K562 (cell line): ENCODE data around the gene NOCT. TPM values are rescaled to one million over a fixed set of nuclear protein-coding genes. Genes with fewer than 3 reads are reported as not detected.

ENCODE experiments used
- CBX5 ChIP-seq: IDR thresholded peaks from 2 replicates; pipeline ENCODE4 v1.6.1; 2014; ENCODE audit warnings: low read depth, borderline replicate concordance
- CBX8 ChIP-seq: fragments of 200-600 bp; sonication (generic); IDR thresholded peaks from 2 replicates; pipeline ENCODE4 v1.6.1; 2012; ENCODE audit warnings: borderline replicate concordance, mixed run types, low read depth, mild to moderate bottlenecking, moderate library complexity, mixed read lengths, low read length, control low read depth, inconsistent platforms; ENCODE audit not compliant: poor library complexity, severe bottlenecking; ENCODE audit errors: extremely low read depth
- DNMT1 ChIP-seq: fragments of 450-650 bp; IDR thresholded peaks from 2 replicates; pipeline ENCODE4 v1.6.1; 2016; ENCODE audit warnings: antibody characterized with exemption, mild to moderate bottlenecking
- ELK1 ChIP-seq: sonication (generic); formaldehyde crosslinking; IDR thresholded peaks from 2 replicates; pipeline ENCODE4 v1.8.1; 2022; ENCODE audit warnings: missing genetic modification reagents
- ETV5 ChIP-seq: sonication (generic); formaldehyde crosslinking; IDR thresholded peaks from 2 replicates; pipeline ENCODE4 v1.4.0; 2020; ENCODE audit warnings: low read depth, mild to moderate bottlenecking, missing genetic modification reagents
- HINFP ChIP-seq: fragments of 450-650 bp; conservative IDR thresholded peaks from 2 replicates; pipeline ENCODE4 v1.6.1; 2016; ENCODE audit warnings: missing genetic modification characterization, low read depth, mild to moderate bottlenecking, control low read depth, missing compliant biosample characterization
- IRF2 ChIP-seq: sonication (generic); formaldehyde crosslinking; IDR thresholded peaks from 2 replicates; pipeline ENCODE4 v1.8.1; 2022; ENCODE audit warnings: mild to moderate bottlenecking, missing genetic modification reagents
- MTA3 ChIP-seq: fragments of 450-650 bp; formaldehyde crosslinking; IDR thresholded peaks from 2 replicates; pipeline ENCODE4 v1.6.1; 2017; ENCODE audit warnings: mild to moderate bottlenecking, borderline replicate concordance
- MXD1 ChIP-seq: fragments of 250-450 bp; sonication (Bioruptor Pico); IDR thresholded peaks from 2 replicates; pipeline ENCODE4 v1.8.0; 2021; ENCODE audit warnings: borderline replicate concordance, mild to moderate bottlenecking, moderate library complexity; ENCODE audit not compliant: poor library complexity, severe bottlenecking
- NFATC3 ChIP-seq: fragments of 450-650 bp; IDR thresholded peaks from 2 replicates; pipeline ENCODE4 v1.6.1; 2017; ENCODE audit warnings: mild to moderate bottlenecking
- NR4A1 ChIP-seq, 2 experiments: fragments of 250-450 bp in 1 of 2; fragments of 450-650 bp in 1 of 2; sonication (Bioruptor Pico) in 1 of 2; IDR thresholded peaks; 2 replicates each; pipeline versions ENCODE4 v1.4.0 to v1.6.1; 2016 to 2020; ENCODE audit warnings: mild to moderate bottlenecking in 2 of 2, missing compliant biosample characterization in 1 of 2, missing genetic modification characterization in 1 of 2, moderate library complexity in 1 of 2
- RB1 ChIP-seq: fragments of 450-650 bp; IDR thresholded peaks from 2 replicates; pipeline ENCODE4 v1.6.1; 2017; ENCODE audit warnings: low read depth, mild to moderate bottlenecking
- SMAD3 ChIP-seq: fragments of 450-650 bp; formaldehyde crosslinking; conservative IDR thresholded peaks from 2 replicates; pipeline ENCODE4 v1.4.0; 2020; ENCODE audit warnings: mild to moderate bottlenecking
- STAG1 ChIP-seq: sonication (generic); formaldehyde crosslinking; IDR thresholded peaks from 2 replicates; pipeline ENCODE4 v1.5.0; 2020; ENCODE audit warnings: missing genetic modification reagents, borderline replicate concordance
- ZBTB17 ChIP-seq: fragments of 450-650 bp; formaldehyde crosslinking; IDR thresholded peaks from 2 replicates; pipeline ENCODE4 v1.4.0; 2020; ENCODE audit warnings: mild to moderate bottlenecking
- ZNF232 ChIP-seq: sonication (generic); formaldehyde crosslinking; IDR thresholded peaks from 2 replicates; pipeline ENCODE4 v1.8.0; 2022; ENCODE audit warnings: mild to moderate bottlenecking, missing genetic modification reagents
- ZNF263 ChIP-seq: sonication (generic); formaldehyde crosslinking; IDR thresholded peaks from 2 replicates; pipeline ENCODE4 v1.8.0; 2022; ENCODE audit warnings: mild to moderate bottlenecking, missing genetic modification reagents, borderline replicate concordance
- ZSCAN29 ChIP-seq: fragments of 450-650 bp; IDR thresholded peaks from 2 replicates; pipeline ENCODE4 v1.6.1; 2017
- polyA plus RNA-seq, 8 experiments: library from polyadenylated mRNA; depleted of rRNA in 4 of 8; stranded (reverse) in 5 of 8; unstranded in 3 of 8; fragments of >200 nt; fragmentation: Nextera tagmentation in 2 of 8; fragmentation: Illumina TruSeq in 1 of 8; extraction: Ambion mirVana in 2 of 8; extraction: Trizol in 1 of 8; gene quantifications; 2 replicates each; pipeline versions ENCODE4 v1.2.1 to v1.2.3, GENCODE V29; 2011 to 2014; ENCODE audit warnings: inconsistent platforms in 1 of 8, missing spikeins in 1 of 8
- total RNA-seq, 7 experiments: library from RNA; depleted of rRNA in 6 of 7; stranded (reverse); fragments of >200 nt in 6 of 7; fragmentation: Illumina TruSeq in 2 of 7; extraction: Trizol in 2 of 7; gene quantifications; 2 replicates each; pipeline versions ENCODE4 v1.2.1 to v1.2.3, GENCODE V29; 2011 to 2021; ENCODE audit warnings: low replicate concordance in 1 of 7
- TF ChIP-seq, protein P1 (sequence below): fragments of 200-400 bp; formaldehyde crosslinking; IDR thresholded peaks from 2 replicates; pipeline ENCODE4 v1.6.1; 2017; ENCODE audit warnings: mild to moderate bottlenecking, low read depth, low read length, moderate library complexity
- TF ChIP-seq, protein P2 (sequence below): fragments of 250-450 bp; sonication (Bioruptor Pico); IDR thresholded peaks from 2 replicates; pipeline ENCODE4 v1.8.0; 2021; ENCODE audit warnings: mild to moderate bottlenecking, moderate library complexity

The NOCT gene
- total and polyA plus RNA-seq, 9 of the 15 experiments (the other 6 are each of a cell fraction or from before 2014, with no cell fraction given) = 1.3 to 20.2 (median 11.1) TPM

DNA sequence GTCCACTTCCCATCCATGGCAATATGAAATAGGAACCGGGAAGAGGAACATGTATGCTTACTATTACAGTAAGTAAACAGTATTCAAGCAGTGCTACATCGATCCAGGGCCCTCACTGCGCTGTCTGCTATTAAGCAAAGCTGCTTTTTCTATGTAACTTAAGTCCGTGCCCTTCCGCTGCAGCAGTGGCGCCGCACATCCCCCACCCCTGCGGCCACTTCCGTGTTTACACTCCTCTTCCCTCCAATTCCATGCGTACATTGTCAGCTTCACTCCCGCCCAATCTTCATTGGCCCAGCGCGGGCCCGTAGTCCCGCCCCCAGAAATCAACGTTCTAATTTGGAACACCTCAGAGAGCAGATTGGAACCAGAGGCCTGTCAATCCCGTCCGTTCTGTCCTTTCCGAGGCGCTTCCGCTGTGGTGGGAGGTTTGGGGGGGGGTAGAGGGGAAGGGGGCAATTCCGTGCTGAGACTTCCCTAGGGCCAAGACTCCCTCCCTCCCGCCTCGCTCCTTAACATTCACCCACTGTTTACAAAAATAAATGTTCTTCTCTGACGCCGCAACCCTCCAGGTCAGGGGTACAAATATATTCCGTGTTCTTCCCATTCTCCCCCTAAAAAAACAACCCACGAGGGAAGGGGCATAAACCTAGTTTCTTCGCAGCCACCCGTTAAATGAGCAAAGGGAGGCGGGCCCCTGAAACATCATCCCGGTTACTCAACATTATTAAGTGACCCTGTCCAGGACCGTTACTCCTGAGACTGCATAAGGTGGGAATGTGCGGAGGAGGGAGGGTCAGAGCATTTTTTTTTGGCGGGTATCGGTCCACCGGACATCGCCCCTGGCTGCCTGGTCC lies 67.4 kb downstream of the NOCT start (continued):
- TF ChIP-seq, protein P1, sequence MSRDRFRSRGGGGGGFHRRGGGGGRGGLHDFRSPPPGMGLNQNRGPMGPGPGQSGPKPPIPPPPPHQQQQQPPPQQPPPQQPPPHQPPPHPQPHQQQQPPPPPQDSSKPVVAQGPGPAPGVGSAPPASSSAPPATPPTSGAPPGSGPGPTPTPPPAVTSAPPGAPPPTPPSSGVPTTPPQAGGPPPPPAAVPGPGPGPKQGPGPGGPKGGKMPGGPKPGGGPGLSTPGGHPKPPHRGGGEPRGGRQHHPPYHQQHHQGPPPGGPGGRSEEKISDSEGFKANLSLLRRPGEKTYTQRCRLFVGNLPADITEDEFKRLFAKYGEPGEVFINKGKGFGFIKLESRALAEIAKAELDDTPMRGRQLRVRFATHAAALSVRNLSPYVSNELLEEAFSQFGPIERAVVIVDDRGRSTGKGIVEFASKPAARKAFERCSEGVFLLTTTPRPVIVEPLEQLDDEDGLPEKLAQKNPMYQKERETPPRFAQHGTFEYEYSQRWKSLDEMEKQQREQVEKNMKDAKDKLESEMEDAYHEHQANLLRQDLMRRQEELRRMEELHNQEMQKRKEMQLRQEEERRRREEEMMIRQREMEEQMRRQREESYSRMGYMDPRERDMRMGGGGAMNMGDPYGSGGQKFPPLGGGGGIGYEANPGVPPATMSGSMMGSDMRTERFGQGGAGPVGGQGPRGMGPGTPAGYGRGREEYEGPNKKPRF = no peak
- TF ChIP-seq ELK1 (CRISPR knock-in tag) (no peak), ZSCAN29 (no peak), HINFP (tag) (no peak), CBX8 (no peak), ZBTB17 (no peak), RB1 (peak; percentile 97; the same call in 1 of the 2 replicates), DNMT1 (0 out of 2 replicates have a peak, but pooled peaks have one; percentile 43), CBX5 (no peak), MXD1 (CRISPR knock-in tag) (no peak), NFATC3 (peak; percentile 19; the same call in 1 of the 2 replicates), MTA3 (peak; percentile 60; the same call in 1 of the 2 replicates), SMAD3 (CRISPR knock-in tag) (no peak), STAG1 (no peak), ETV5 (no peak; the same call in 1 of the 2 replicates), ZNF263 (CRISPR knock-in tag) (no peak), IRF2 (CRISPR knock-in tag) (no peak), ZNF232 (CRISPR knock-in tag) (no peak), NR4A1 (CRISPR knock-in tag; IDR thresholded peaks at IDR 0.05) (no peak), NR4A1 (tag; IDR thresholded peaks at IDR 0.05) (no peak)
- TF ChIP-seq, protein P2, sequence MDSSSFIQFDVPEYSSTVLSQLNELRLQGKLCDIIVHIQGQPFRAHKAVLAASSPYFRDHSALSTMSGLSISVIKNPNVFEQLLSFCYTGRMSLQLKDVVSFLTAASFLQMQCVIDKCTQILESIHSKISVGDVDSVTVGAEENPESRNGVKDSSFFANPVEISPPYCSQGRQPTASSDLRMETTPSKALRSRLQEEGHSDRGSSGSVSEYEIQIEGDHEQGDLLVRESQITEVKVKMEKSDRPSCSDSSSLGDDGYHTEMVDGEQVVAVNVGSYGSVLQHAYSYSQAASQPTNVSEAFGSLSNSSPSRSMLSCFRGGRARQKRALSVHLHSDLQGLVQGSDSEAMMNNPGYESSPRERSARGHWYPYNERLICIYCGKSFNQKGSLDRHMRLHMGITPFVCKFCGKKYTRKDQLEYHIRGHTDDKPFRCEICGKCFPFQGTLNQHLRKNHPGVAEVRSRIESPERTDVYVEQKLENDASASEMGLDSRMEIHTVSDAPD = no peak
